ENCODE measurements around the gene BAD.
A peak's percentile ranks its signal among the peaks of the same experiment; 100 is the strongest.
"Not testable (repeated sequence)": the region's sequence is repeated elsewhere in the genome, so short reads cannot be mapped to it uniquely, and the experiment has no call there.

Gene BAD

GRCh38 chr11:64314805-64315561 is 30.5 kb upstream of the BAD start:
- DNase-seq (ENCODE audit: low read depth in 2 of 2) = no peak

- DNase-seq (ENCODE audit: low read depth in 2 of 2) = no peak
Observed at GRCh38 chr11:64314146-64314804, 29.8 kb upstream of the BAD start.

GRCh38 chr11:64313491-64314145 is 29.2 kb upstream of the BAD start:
- no peak for DNase-seq (ENCODE audit: low read depth in 2 of 2)

- no peak for DNase-seq (ENCODE audit: low read depth in 2 of 2)
Observed at GRCh38 chr11:64312947-64313346, 28.5 kb upstream of the BAD start.

- not testable (repeated sequence) for DNase-seq (ENCODE audit: low read depth in 2 of 2)
Observed at GRCh38 chr11:64307795-64308194, 23.3 kb upstream of the BAD start.

GRCh38 chr11:64306876-64307622 is 22.6 kb upstream of the BAD start:
- no peak for DNase-seq (ENCODE audit: low read depth in 2 of 2)

GRCh38 chr11:64306563-64306875 is 22.1 kb upstream of the BAD start:
- no peak for DNase-seq (ENCODE audit: low read depth in 2 of 2)

- peak; percentile 63 to 72 for DNase-seq (ENCODE audit: low read depth in 2 of 2)
Observed at GRCh38 chr11:64305691-64306562, 21.5 kb upstream of the BAD start.

- peak; percentile 99 to 100 for DNase-seq (ENCODE audit: low read depth in 2 of 2)
Observed at GRCh38 chr11:64305075-64305690, 20.7 kb upstream of the BAD start, which contains the start of gene ESRRA. Gene ESRRA (plus strand): TSS chr11:64305524. CDS start chr11:64307180, 1,656 bp downstream.

GRCh38 chr11:64304316-64305072 is 20.0 kb upstream of the BAD start:
- peak; percentile 95 for DNase-seq (ENCODE audit: low read depth in 2 of 2)

GRCh38 chr11:64304032-64304315 is 19.5 kb upstream of the BAD start:
- no peak for DNase-seq (ENCODE audit: low read depth in 2 of 2)

- no peak for DNase-seq (ENCODE audit: low read depth in 2 of 2)
Observed at GRCh38 chr11:64303109-64304031, 18.9 kb upstream of the BAD start.

GRCh38 chr11:64299847-64300648 is 15.6 kb upstream of the BAD start, which contains the start of gene CATSPERZ:
Gene CATSPERZ (plus strand): TSS chr11:64300358. CDS start chr11:64300411, 53 bp downstream.
- no peak for DNase-seq (ENCODE audit: low read depth in 2 of 2)

GRCh38 chr11:64298966-64299846 is 14.7 kb upstream of the BAD start:
- DNase-seq (ENCODE audit: low read depth in 2 of 2) = no peak

- no peak for DNase-seq (ENCODE audit: low read depth in 2 of 2)
Observed at GRCh38 chr11:64297699-64298358, 13.4 kb upstream of the BAD start.

GRCh38 chr11:64296830-64297698 is 12.6 kb upstream of the BAD start:
- no peak for DNase-seq (ENCODE audit: low read depth in 2 of 2)

All from stimulated activated CD4-positive, alpha-beta T cell treated with anti-CD3 and anti-CD28 coated beads, Interleukin-1b, Interleukin-23, amount 100 ng/mL, for 4 hours (primary cell).